ENCODE measurements around the gene NR6A1.

DNA sequence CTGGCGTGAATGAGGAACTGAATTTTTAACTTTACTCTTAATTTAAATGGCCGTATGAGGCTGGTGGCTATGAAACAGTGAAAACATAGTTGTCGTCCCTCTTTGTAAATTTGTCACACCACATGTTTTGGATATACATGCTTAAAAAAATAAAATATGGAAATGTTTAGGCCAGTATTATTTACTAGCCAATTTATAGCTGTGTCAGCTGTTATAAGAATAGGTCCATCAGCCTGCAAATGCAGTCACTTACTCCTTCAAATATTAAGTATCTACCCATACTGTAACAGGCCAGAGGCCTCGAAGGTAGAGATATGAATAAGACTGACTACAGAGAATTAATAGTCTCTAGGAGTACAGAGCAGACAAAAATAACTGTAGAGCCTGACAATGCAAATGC is 30.0 kb downstream of the NR6A1 start:
- TF ChIP-seq CTCF (IDR thresholded peaks at IDR 0.05) = no peak
- TF ChIP-seq EZH2 (IDR thresholded peaks at IDR 0.05) = no peak

Data from neural progenitor cell (in vitro differentiated cells).